ENCODE results near the gene CRYGD.

Gene CRYGD

GRCh38 chr2:208077276-208077675 lies 47.0 kb downstream of the CRYGD start:
- no peak for FAIRE-seq

GRCh38 chr2:208074610-208075356 lies 49.5 kb downstream of the CRYGD start:
- FAIRE-seq = no peak

GRCh38 chr2:208072250-208072892 lies 52.0 kb downstream of the CRYGD start:
- peak; percentile 79 for FAIRE-seq

Measured in TTC549 (cell line).